Body of pancreas (tissue), 4 donors: ENCODE data around the gene SLC43A1.

Experiments used
- CTCF ChIP-seq, 7 experiments: fragments of 450-650 bp in 4 of 7; fragments of 200-600 bp in 3 of 7; sonication (generic) in 3 of 7; IDR thresholded peaks; one replicate each; pipeline ENCODE4 v1.5.1; 2016 to 2019; ENCODE audit warnings: antibody characterized with exemption in 7 of 7
- POLR2A ChIP-seq, 3 donors: fragments of 450-650 bp; IDR thresholded peaks; one replicate each; pipeline ENCODE4 v1.6.1; 2016; ENCODE audit warnings: antibody characterized with exemption in 3 of 3, mild to moderate bottlenecking in 2 of 3

GRCh38 chr11:57483562-57483918 lies 32.0 kb downstream of the SLC43A1 start:
- no peak for TF ChIP-seq CTCF (IDR thresholded peaks at IDR 0.05)
- TF ChIP-seq POLR2A (IDR thresholded peaks at IDR 0.05) = no peak
